Ovary (tissue), 9 donors: Measurements from ENCODE around the gene PLEKHA6. TPM values are rescaled to one million over a fixed set of nuclear protein-coding genes. Genes with fewer than 3 reads are reported as not detected.
A peak's percentile ranks its signal among the peaks of the same experiment; 100 is the strongest.

ENCODE experiments used
- DNase-seq, 5 donors: peaks; one replicate each; pipeline ENCODE4 v3.0.0-alpha.2; 2019 to 2020
- H3K27ac ChIP-seq, 2 donors: fragments of 200-600 bp; one replicate each; pipeline versions ENCODE4 v1.5.1 to v1.8.0; 2019 to 2022
- H3K27me3 ChIP-seq: fragments of 200-600 bp; one replicate; pipeline ENCODE4 v1.8.0; 2022
- H3K36me3 ChIP-seq: fragments of 200-600 bp; sonication (generic); one replicate; pipeline ENCODE4 v1.5.1; 2019
- H3K4me1 ChIP-seq: one replicate; pipeline ENCODE4 v1.8.1; 2013; ENCODE audit warnings: mild to moderate bottlenecking, moderate library complexity; ENCODE audit not compliant: insufficient read depth
- H3K4me3 ChIP-seq: fragments of 200-600 bp; sonication (generic); one replicate; pipeline ENCODE4 v1.5.1; 2017
- H3K9me3 ChIP-seq, 2 donors: fragments of 200-600 bp in 1 of 2; sonication (generic) in 1 of 2; one replicate each; pipeline versions ENCODE4 v1.5.1 to v1.8.1; 2013 to 2019; ENCODE audit warnings: mild to moderate bottlenecking in 1 of 2, moderate library complexity in 1 of 2
- CTCF ChIP-seq, 3 donors: fragments of 450-650 bp in 2 of 3; fragments of 200-600 bp in 1 of 3; IDR thresholded peaks; one replicate each; pipeline versions ENCODE4 v1.5.1 to v1.8.0; 2016 to 2022; ENCODE audit warnings: antibody characterized with exemption in 3 of 3, mild to moderate bottlenecking in 1 of 3
- EP300 ChIP-seq: sonication (generic); formaldehyde crosslinking; IDR thresholded peaks from one replicate; pipeline ENCODE4 v1.6.1; 2017; ENCODE audit warnings: antibody characterized with exemption
- POLR2A ChIP-seq: fragments of 450-650 bp; IDR thresholded peaks from one replicate; pipeline ENCODE4 v1.6.1; 2017; ENCODE audit warnings: antibody characterized with exemption, mild to moderate bottlenecking, moderate library complexity
- WGBS, 3 donors: extraction: QIAGEN DNeasy Blood & Tissue Kit in 1 of 3; methylation state at CpG; one replicate each; pipeline versions ENCODE4 v1.1.5 to v1.1.7; 2013 to 2017; 5-methylcytosine and 5-hydroxymethylcytosine counted together
- intact Hi-C, 4 donors: fragments of 100-400 bp; cut with DNase I; formaldehyde crosslinking; loops; one replicate each; pipeline versions ENCODE4 v1.11.0 to v1.15.1; 2022 to 2023
- polyA plus RNA-seq, 2 donors: library from polyadenylated mRNA; stranded (reverse); fragments of 200-250 nt in 1 of 2; fragments of 350-450 nt in 1 of 2; fragmentation: Illumina TruSeq in 1 of 2; extraction: RNeasy Lipid Tissue Mini Kit (QIAGEN cat#74804) in 1 of 2; gene quantifications; one replicate each; pipeline ENCODE4 v1.2.3, GENCODE V29; 2013 to 2014
- total RNA-seq, 7 donors: library from RNA; depleted of rRNA in 2 of 7; stranded (reverse); fragments of >200 nt in 2 of 7; fragmentation: NEBNext Ultra II Directional in 3 of 7; extraction: Animal tissue kit (Norgen Biotek cat#: 25700) in 3 of 7; gene quantifications; one replicate each; pipeline versions ENCODE4 v1.1.0 to v1.2.4, GENCODE V29; 2016 to 2023
- donor health status: DM: no; HTN: no; CAD: no; lungs with moderate emphysema.
- donor health status: DM: no; HTN: no; CAD: no.
- donor health status: Bipolar disorder and iron deficiency.
- donor health status: DM: yes; HTN: yes; CAD: no.
- donor health status: DM: no; HTN: no; CAD: no.
- donor health status: DM: yes; HTN: yes; CAD: no.

The PLEKHA6 gene
- total and polyA plus RNA-seq, 9 donors: 2.3 to 20.5 (median 6.6) TPM

- Histone ChIP-seq H3K36me3 (no peaks in the 10 kb centered on the region), H3K4me1 (no peaks in the 10 kb centered on the region), H3K27ac (no peak overlapping the region), H3K4me3 (no peak overlapping the region), H3K9me3 (no peaks in the 10 kb centered on the region), H3K27me3 (no peaks in the 10 kb centered on the region)
- TF ChIP-seq EP300: no peak
- TF ChIP-seq CTCF (IDR thresholded peaks at IDR 0.05): no peak
- no peak for TF ChIP-seq POLR2A
- peak in 1 of 5 donors; percentile 48 for DNase-seq
- WGBS, 3 donors: 69 to 79% (median 75%) methylated on average over 7 of the region's 7 CpGs
- intact Hi-C loops: no loop called here
Measured at GRCh38 chr1:204254031-204254661, 105.6 kb downstream of the PLEKHA6 start.

GRCh38 chr1:204251926-204252689 is 107.6 kb downstream of the PLEKHA6 start:
- H3K27ac ChIP-seq: no peak overlapping the region
- 72 to 86% (median 85%) methylated on average over 6 of the region's 6 CpGs for WGBS, 3 donors
- no peaks in the 10 kb centered on the region for H3K36me3 ChIP-seq
- H3K4me1 ChIP-seq: no peaks in the 10 kb centered on the region
- H3K4me3 ChIP-seq: no peak overlapping the region
- intact Hi-C loops: no loop called here
- H3K9me3 ChIP-seq: no peaks in the 10 kb centered on the region
- H3K27me3 ChIP-seq: no peaks in the 10 kb centered on the region
- TF ChIP-seq EP300 (no peak), POLR2A (no peak), CTCF (IDR thresholded peaks at IDR 0.05) (no peak)
- no peak for DNase-seq

GRCh38 chr1:204251286-204251685 is 108.4 kb downstream of the PLEKHA6 start:
- TF ChIP-seq POLR2A: no peak
- TF ChIP-seq CTCF (IDR thresholded peaks at IDR 0.05): no peak
- TF ChIP-seq EP300: no peak

GRCh38 chr1:204250428-204251030 is 109.2 kb downstream of the PLEKHA6 start:
- DNase-seq: no peak
- Histone ChIP-seq H3K36me3 (no peaks in the 10 kb centered on the region), H3K4me1 (no peaks in the 10 kb centered on the region), H3K27me3 (no peaks in the 10 kb centered on the region), H3K4me3 (no peak overlapping the region), H3K9me3 (no peaks in the 10 kb centered on the region), H3K27ac (no peak overlapping the region)
- no peak for TF ChIP-seq EP300
- no peak for TF ChIP-seq POLR2A
- TF ChIP-seq CTCF (IDR thresholded peaks at IDR 0.05): no peak
- intact Hi-C loops: no loop called here
- WGBS, 3 donors: 69 to 75% (median 72%) methylated on average over 12 of the region's 12 CpGs

More at GRCh38 chr1:204251286-204251685, 108.4 kb downstream of the PLEKHA6 start:
- H3K27me3 ChIP-seq: no peaks in the 10 kb centered on the region
- no peak overlapping the region for H3K27ac ChIP-seq
- H3K4me3 ChIP-seq: no peak overlapping the region
- intact Hi-C loops: no loop called here
- H3K36me3 ChIP-seq: no peaks in the 10 kb centered on the region
- no peaks in the 10 kb centered on the region for H3K9me3 ChIP-seq
- no peak for DNase-seq
- WGBS, 3 donors: 95 to 98% (median 96%) methylated on average over 7 of the region's 7 CpGs
- H3K4me1 ChIP-seq: no peaks in the 10 kb centered on the region
